Chondrocyte (in vitro differentiated cells): ENCODE measurements around the gene TEX264. TPM values are rescaled to one million over a fixed set of nuclear protein-coding genes. Genes with fewer than 3 reads are reported as not detected.
"Not testable (repeated sequence)": the region's sequence is repeated elsewhere in the genome, so short reads cannot be mapped to it uniquely, and the experiment has no call there.

Source experiments
- DNase-seq: peaks from one replicate; pipeline ENCODE4 v3.0.0; 2021; ENCODE audit warnings: mixed read lengths, low spot score
- H3K27ac Mint-ChIP-seq: one replicate; pipeline ENCODE4 v1.8.0; 2021; ENCODE audit warnings: mild to moderate bottlenecking, moderate library complexity, mixed read lengths; ENCODE audit not compliant: unreplicated experiment
- H3K27me3 Mint-ChIP-seq: 2 replicates; pipeline ENCODE4 v1.8.0; 2021; ENCODE audit warnings: low read depth, mixed read lengths
- H3K36me3 Mint-ChIP-seq: 2 replicates; pipeline ENCODE4 v1.8.0; 2021; ENCODE audit warnings: low read depth, mixed read lengths
- H3K4me1 Mint-ChIP-seq: 2 replicates; pipeline ENCODE4 v1.8.0; 2021; ENCODE audit warnings: low read depth, mild to moderate bottlenecking, mixed read lengths
- H3K4me3 Mint-ChIP-seq: one replicate; pipeline ENCODE4 v1.8.0; 2021; ENCODE audit warnings: mild to moderate bottlenecking, moderate library complexity, mixed read lengths; ENCODE audit not compliant: unreplicated experiment
- H3K9me3 Mint-ChIP-seq: 2 replicates; pipeline ENCODE4 v1.8.0; 2021; ENCODE audit warnings: low read depth, mixed read lengths
- CTCF ChIP-seq: fragments of 200-600 bp; sonication (generic); IDR thresholded peaks from 2 replicates; pipeline ENCODE4 v1.5.0; 2021; ENCODE audit warnings: antibody characterized with exemption, mild to moderate bottlenecking, moderate library complexity
- total RNA-seq: library from RNA; stranded (reverse); gene quantifications from 3 replicates; pipeline ENCODE4 v1.2.1, GENCODE V29; 2021

Gene TEX264
- total RNA-seq, 1 donor from 2014 or later = 45.0 TPM

GRCh38 chr3:51637941-51638471 lies 33.0 kb upstream of the TEX264 start:
- H3K4me3 Mint-ChIP-seq = no peak overlapping the region
- no peaks in the 10 kb centered on the region for H3K4me1 Mint-ChIP-seq
- H3K27me3 Mint-ChIP-seq = no peaks in the 10 kb centered on the region
- H3K9me3 Mint-ChIP-seq = no peaks in the 10 kb centered on the region
- DNase-seq = no peak
- peak; percentile 78 for TF ChIP-seq CTCF
- H3K36me3 Mint-ChIP-seq = peaks cover 24% of the 10 kb centered on the region
- H3K27ac Mint-ChIP-seq = no peak overlapping the region

GRCh38 chr3:51642462-51642861 lies 28.6 kb upstream of the TEX264 start:
- Mint-ChIP-seq H3K4me3 (no peak overlapping the region), H3K27me3 (no peaks in the 10 kb centered on the region), H3K27ac (no peak overlapping the region), H3K4me1 (peaks cover 6% of the 10 kb centered on the region), H3K36me3 (peaks cover 36% of the 10 kb centered on the region), H3K9me3 (no peaks in the 10 kb centered on the region)
- peak; percentile 74 for TF ChIP-seq CTCF
- no peak for DNase-seq

- TF ChIP-seq CTCF = no peak
- Mint-ChIP-seq H3K4me1 (peaks cover 6% of the 10 kb centered on the region), H3K27ac (peak overlapping the region; percentile 18), H3K27me3 (no peaks in the 10 kb centered on the region), H3K36me3 (peaks cover 51% of the 10 kb centered on the region), H3K9me3 (no peaks in the 10 kb centered on the region), H3K4me3 (no peak overlapping the region)
- no peak for DNase-seq
Observed at GRCh38 chr3:51646091-51646490, 25.0 kb upstream of the TEX264 start.

- peaks cover 44% of the 10 kb centered on the region for H3K36me3 Mint-ChIP-seq
- not testable (repeated sequence) for H3K9me3 Mint-ChIP-seq, H3K4me1 Mint-ChIP-seq, H3K27ac Mint-ChIP-seq, DNase-seq, H3K27me3 Mint-ChIP-seq, H3K4me3 Mint-ChIP-seq
Observed at GRCh38 chr3:51652103-51652502, 18.9 kb upstream of the TEX264 start.

- DNase-seq, H3K27ac Mint-ChIP-seq, H3K27me3 Mint-ChIP-seq, H3K4me1 Mint-ChIP-seq, H3K9me3 Mint-ChIP-seq, H3K4me3 Mint-ChIP-seq: not testable (repeated sequence)
- H3K36me3 Mint-ChIP-seq = peaks cover 45% of the 10 kb centered on the region
Observed at GRCh38 chr3:51653409-51653808, 17.6 kb upstream of the TEX264 start.

- Mint-ChIP-seq H3K27me3 (no peaks in the 10 kb centered on the region), H3K4me1 (no peaks in the 10 kb centered on the region), H3K4me3 (no peak overlapping the region), H3K27ac (no peak overlapping the region), H3K36me3 (peaks cover 40% of the 10 kb centered on the region), H3K9me3 (peaks cover 5% of the 10 kb centered on the region)
- no peak for DNase-seq
- TF ChIP-seq CTCF = no peak
Observed at GRCh38 chr3:51657234-51657633, 13.8 kb upstream of the TEX264 start.
